HT1080 (cell line): ENCODE measurements around the gene TAF9B. TPM values are rescaled to one million over a fixed set of nuclear protein-coding genes. Genes with fewer than 3 reads are reported as not detected.
A peak's percentile ranks its signal among the peaks of the same experiment; 100 is the strongest.
"Not testable (repeated sequence)": the region's sequence is repeated elsewhere in the genome, so short reads cannot be mapped to it uniquely, and the experiment has no call there.

ENCODE experiments used
- DNase-seq: peaks from one replicate; pipeline ENCODE4 v3.0.0-alpha.2; 2015; ENCODE audit warnings: low read depth
- polyA plus RNA-seq, 2 experiments: library from polyadenylated mRNA; depleted of rRNA; stranded (reverse); fragments of >200 nt; gene quantifications; 2 replicates each; pipeline ENCODE4 v1.2.3, GENCODE V29; 2015
- total RNA-seq: library from RNA; depleted of rRNA; stranded (reverse); fragments of >200 nt; shearing (Covaris generic); gene quantifications from 2 replicates; pipeline ENCODE4 v1.2.3, GENCODE V29; 2014; rRNA removed

TAF9B gene, protein sequence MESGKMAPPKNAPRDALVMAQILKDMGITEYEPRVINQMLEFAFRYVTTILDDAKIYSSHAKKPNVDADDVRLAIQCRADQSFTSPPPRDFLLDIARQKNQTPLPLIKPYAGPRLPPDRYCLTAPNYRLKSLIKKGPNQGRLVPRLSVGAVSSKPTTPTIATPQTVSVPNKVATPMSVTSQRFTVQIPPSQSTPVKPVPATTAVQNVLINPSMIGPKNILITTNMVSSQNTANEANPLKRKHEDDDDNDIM
- total RNA-seq: 17.8 and 22.0 TPM in 2 replicates
- 24.4 and 30.9 TPM in 2 replicates for polyA plus RNA-seq (2015; cell fraction: cytosol; rRNA removed)
- 18.7 and 20.3 TPM in 2 replicates for polyA plus RNA-seq (2015; cell fraction: nucleus; rRNA removed)

DNA sequence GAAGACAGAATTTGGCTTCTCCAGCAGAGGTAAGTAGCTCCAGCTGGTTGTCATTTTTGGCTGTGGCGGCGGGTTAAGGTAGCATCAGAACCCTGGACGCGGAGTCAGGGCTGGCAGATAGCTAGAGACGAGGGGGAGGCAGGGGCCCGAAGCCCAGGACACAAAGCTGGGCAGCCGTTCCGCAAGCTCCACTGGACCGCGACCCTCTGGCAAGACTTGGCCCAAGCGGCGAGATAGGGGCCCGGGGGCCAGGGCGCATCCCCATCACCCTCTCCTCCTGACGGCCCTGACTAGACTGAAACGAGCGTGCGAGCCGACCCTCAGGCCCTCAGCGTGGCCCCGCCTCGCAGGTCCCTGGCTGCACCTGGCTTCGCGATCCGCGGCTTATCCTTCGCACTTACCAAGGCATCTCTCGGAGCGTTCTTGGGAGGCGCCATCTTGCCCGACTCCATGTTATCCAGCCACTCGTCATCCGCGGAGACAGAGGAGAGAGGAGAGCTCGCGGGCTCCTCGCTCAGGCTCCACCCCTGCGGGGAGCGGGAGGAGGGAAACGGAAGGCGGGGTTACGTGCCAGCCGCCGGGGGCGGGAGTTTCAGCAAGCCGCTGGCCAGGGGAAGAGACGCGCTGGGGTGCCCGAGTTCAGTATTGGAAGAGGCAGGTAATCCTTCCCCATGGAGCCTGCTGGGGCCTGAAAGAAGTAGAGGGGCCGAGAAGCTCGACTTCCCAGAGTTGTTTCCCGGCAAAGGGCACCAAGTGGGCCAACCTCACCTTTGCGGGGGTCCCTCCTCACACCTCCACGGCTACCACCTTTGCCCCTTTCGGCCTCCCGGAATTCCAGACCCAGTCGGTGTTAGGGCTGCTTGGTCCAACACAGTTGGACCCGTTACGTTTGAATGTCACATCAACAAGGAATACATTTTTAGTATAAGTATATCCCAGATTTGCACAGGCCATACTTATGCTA lies at the start of gene TAF9B:
Gene TAF9B, minus strand, starts transcription at position 491 of the 964 bp plus-strand sequence. Its CDS starts 39 bp downstream, at position 452.
- peak; percentile 80 for DNase-seq

DNA sequence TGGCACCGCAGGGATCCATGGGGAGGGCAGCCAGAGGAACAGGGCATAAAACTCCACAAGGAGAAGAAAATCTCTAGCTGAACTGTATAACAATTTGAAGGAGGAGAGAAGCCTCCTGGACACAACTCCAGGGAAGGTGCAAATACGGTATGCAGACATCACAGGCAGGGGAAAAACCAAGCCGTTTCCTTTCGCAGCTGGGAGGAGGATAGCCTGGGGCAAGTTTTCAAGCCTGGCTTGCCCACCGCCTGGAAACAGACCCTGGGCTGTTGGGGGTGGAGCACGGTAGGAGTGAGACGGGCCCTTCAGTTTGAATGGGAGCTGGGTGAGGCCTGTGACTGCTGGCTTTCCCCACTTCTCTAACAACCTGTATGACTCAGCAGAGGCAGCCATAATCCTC lies 43.4 kb upstream of the TAF9B start:
- DNase-seq: no peak

DNA sequence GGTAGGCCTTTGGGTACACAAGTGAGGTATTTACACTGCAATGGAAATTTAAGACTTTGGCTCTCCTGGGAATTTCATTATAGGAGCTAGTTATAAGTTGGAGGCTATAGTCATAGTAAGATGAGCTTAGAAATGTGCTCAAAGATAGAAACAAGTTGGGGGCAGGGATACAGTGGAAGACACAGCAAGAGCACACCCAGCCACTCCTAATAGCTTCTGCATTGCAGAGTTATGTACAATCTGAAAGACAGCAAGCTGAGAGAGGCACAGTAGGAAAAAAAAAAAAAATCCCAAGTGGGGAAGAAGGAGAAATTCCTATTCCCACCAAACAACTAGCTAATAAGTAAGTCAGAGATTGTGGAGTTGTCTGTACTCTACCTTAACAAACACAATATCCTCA lies 41.9 kb upstream of the TAF9B start:
- no peak for DNase-seq

DNA sequence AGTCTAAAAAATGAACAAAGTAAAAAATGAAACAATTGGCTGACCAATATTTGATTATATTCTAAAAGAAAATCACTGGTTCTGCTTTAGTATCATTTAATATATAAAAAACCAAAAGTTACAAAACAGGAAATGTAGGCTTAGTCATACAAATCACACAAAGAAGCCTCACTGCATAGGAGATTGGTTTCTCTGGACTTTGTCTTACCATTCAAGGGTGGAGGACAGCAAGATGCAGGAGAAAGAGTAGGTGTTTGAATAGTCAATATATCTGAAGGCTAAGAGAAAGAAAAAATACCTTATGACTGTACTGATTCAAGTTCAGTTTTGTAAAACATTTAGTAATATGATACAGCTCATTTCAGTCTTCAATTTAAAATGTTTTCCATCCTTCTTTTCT lies 28.6 kb upstream of the TAF9B start:
- peak; percentile 10 for DNase-seq

DNA sequence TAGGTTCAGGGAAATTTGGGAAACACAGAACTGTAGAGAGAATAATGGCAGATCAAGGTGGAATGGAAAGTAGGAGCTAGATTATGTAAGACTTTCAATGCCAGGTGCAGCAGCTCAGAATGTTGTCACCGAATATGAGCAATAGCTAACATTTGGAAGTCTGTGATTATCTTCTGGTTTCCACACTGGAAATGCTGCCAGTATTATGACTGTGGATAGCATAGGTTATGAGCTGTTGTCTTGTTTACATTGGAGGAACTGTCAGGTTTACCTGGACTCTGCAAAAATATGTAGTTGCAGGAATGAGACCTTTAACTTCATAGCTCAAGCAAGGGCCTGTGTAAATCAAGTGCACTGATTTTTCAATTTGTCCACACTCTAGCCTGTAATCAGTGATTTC lies 26.0 kb upstream of the TAF9B start:
- DNase-seq: no peak

DNA sequence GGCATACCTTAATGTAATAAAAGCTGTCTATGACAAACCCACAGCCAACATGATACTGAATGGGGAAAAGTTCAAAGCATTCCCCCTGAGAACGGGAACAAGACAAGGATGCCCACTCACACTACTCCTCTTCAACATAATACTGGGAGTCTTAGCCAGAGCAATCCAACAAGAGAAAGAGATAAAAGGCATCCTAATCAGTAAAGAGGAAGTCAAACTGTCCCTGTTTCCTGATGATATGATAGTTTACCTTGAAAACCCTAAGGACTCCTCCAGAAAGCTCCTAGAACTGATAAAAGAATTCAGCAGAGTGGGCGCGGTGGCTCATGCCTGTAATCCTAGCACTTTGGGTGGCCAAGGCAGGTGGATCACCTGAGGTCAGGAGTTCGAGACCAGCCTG lies 23.7 kb upstream of the TAF9B start:
- DNase-seq: not testable (repeated sequence)

DNA sequence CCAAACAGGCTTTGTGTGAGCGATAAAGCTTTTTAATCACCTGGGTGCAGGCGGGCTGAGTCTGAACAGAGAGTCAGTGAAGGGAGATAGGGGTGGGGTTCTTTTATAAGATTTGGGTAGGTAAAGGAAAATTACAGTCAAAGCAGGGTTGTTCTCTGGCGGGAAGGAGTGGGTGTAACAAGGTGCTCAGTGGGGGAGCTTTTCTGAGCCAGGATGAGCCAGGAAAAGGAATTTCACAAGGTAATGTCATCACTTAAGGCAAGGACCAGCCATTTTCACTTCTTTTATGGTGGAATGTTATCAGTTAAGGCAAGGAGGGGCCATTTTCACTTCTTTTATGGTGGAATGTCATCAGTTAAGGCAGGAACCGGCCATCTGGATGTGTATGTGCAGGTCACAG lies 21.3 kb upstream of the TAF9B start:
- DNase-seq: not testable (repeated sequence)

DNA sequence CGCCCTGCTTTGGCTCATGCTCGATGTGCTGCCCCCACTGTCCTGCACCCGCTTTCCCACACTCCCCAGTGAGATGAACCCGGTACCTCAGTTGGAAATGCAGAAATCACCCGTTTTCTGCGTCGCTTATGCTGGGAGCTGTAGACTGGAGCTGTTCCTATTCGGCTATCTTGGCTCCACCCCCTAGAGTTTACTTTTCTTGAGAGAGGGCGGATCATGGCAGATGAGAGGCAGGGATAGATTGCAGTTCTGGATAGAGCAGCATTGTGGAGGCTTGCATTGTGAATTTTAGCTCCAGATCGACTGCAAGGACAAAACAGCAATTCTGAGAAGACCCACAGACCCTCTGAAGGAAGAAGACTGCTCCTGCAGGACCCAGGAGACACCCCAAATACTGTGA lies 18.4 kb upstream of the TAF9B start:
- not testable (repeated sequence) for DNase-seq

DNA sequence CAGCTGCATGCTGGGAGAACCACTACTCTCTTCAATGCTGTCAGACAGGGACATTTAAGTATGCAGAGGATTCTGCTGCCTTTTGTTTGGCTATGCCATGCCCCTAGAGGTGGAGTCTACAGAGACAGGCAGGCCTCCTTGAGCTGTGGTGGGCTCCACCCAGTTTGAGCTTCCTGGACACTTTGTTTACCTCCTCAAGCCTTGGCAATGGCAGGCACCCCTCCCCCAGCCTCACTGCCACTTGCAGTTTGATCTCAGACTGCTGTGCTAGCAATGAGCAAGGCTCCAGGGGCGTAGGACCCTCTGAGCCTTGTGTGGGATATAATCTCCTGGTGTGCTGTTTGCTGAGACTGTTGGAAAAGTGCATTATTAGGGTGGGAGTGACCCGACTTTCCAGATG lies 17.9 kb upstream of the TAF9B start:
- DNase-seq: not testable (repeated sequence)

DNA sequence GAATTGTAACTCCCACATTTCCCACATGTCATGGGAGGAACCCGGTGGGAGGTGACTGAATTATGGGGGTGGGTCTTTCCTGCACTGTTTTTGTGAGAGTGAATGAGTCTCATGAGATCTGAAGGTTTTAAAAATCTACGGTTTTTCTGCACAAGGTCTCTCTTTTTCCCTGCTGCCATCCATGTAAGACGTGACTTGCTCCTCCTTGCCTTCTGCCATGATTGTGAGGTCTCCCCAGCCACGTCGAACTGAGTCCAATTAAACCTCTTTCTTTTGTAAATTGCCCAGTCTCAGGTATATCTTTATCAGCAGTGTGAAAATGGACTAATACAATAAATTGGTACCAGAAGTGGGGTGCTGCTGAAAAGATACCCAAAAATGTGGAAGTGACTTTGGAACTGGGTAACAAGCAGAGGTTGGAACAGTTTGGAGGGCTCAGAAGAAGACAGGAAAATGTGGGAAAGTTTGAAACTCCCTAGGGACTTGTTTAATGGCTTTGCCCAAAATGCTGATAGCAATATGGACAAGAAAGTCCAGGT lies 7.6 kb upstream of the TAF9B start:
- not testable (repeated sequence) for DNase-seq

DNA sequence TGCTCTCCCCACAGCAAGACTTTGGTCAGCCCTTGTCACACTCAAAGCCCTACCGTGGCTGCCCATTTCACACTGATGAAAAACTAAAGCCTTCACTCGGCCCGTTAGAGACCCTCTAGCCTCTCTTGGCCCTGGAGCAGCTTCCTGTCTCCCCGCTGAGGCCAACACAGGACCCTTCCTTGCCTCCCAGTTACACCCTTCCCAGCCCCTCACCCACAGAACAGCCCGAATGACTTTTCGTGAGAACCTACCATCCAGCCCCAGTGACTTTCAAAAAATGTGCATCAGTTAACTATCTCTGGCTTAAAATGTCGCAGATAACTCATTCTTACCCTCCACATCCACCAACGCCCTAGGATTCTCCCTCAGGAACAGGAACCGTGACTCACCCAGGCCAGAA lies 756 bp upstream of the TAF9B start:
- DNase-seq: no peak

DNA sequence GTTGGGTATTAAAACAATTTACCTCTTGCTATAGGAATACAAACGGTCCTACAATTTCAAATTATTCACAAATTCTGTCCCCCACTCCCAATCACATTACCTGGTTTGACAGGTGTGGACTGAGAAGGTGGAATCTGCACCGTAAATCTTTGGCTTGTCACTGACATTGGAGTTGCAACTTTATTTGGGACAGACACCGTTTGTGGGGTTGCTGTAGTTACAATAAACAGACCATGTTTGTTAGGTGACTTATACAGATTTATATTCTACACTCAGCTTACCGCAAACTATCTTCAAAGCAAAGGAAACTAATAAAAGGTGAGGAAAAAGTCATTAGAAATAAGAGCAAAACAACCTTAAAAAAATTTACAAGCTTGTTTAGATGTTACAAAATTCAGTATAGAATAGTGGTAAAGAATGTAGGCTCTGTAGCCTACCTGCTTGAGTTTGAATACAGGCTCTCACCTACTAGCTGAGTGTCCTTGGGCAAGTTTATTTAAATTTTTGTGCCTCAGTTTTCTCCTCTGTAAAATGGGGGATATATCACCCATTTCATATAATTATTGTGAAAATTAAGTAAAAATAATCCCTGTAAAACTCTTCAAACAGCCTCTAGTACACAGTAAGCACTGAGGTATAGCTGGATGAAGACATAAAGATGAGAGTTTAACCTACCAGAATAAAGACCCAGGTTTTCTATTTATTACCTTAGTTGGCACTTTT lies 6.1 kb downstream of the TAF9B start:
- no peak for DNase-seq

DNA sequence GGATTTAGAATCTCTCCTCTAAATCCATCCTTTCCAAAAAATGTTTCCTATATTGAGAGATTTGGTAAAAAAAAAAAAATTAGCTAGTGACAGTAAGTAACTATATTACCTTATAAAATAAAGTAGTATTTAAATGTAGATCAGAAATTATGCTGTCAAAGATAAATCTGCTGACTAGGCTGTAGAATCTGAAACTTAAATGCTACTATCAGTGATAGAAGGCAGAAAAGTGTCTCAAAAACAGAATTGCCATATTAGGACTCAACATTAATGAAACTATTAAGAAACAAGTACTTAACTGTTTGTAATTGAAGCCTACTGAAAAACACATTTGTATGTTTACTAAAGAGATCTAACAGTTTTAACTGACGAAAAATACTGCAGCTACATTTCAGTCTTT lies 8.3 kb downstream of the TAF9B start:
- no peak for DNase-seq

DNA sequence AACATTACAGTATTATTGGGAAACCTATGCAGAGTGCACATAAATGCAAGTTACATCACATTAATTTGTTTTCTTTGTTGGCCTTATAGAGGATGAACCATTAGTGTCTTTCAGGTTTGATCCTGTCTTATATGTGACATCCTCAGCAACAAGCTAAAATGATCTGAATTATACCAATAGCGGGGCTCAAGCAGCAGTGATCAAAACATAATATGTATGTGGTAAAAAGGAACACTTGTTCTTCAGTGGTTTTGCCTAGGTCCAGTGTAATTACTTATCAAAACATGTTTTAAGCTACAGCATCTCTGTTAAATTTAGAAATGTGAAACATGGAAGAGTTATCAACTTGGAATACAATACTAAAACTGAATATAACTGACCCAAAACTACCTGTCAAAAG lies 9.1 kb downstream of the TAF9B start:
- DNase-seq: no peak

DNA sequence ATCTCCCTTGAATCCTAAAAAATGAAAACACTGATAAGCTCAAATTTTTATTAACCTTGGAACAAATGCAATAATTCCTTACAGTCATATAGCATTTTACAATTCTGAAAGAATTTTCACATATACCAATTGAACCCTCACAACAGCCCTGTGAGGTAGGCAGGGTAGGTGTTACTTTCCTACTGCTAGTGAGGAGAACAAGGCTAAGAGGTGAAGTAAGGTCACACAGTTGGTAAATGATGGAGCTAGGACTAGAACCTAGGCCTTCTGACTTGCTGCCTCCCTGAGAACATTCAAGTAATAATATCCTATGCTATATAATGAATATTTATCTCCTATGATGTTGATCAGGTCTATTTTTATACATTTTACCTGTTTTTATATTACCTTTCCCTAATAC lies 9.7 kb downstream of the TAF9B start:
- DNase-seq: no peak

DNA sequence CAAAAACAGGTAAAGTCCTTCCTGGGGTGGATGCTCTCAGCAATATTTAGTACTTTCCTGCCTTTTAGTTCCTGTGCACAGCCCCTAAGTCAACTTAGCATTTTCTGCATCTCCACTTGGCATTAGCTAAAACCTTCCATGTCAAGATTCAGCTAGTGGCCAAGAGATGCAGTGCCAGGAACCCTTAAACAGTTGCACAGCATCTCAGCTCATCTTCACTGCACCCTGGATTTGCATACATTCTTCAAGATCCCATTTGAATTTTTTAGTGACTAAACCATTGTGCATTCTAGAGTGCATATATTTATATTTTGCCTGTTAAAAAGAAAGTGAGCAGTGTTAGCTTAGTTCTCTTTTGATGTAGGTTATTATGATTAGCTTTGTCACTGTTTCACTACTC lies 13.7 kb downstream of the TAF9B start:
- DNase-seq: not testable (repeated sequence)

DNA sequence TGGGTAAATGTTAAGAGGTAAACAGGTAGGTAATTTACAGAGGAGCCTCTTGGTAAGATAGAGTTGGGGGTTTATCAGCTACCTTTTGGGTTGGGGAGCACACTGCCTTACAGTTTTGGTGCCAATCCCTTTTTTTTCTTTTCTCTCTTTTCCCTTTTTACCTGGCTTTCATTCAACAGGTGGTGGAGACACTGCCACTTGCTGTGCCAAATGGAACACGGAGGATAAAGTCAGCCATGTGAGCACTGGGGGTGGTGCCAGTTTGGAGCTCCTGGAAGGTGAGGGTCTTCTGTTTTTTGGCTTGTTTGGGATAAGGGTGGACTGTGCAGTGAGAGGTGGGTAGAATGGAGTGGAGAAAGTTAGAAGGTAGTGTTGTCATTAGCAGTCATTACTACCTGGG lies 14.3 kb downstream of the TAF9B start:
- no peak for DNase-seq

DNA sequence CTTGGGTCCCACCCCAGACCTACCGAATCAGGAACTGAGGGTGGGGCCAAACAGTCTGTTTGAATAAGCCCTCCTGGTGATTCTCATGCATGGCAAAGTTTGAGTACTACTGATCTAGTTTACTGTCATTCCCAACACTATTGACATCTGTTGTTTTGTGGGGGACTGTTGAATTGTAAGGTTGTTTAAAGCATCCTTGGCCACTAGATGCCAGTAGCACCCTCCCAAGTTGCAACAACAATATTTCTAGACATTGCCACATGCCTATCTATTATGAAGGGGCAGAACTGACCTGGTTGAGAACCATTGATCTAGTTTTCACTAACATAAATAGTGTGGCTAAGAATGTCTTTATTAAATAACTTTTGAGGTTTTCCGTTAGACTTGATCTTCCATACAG lies 15.1 kb downstream of the TAF9B start:
- no peak for DNase-seq

DNA sequence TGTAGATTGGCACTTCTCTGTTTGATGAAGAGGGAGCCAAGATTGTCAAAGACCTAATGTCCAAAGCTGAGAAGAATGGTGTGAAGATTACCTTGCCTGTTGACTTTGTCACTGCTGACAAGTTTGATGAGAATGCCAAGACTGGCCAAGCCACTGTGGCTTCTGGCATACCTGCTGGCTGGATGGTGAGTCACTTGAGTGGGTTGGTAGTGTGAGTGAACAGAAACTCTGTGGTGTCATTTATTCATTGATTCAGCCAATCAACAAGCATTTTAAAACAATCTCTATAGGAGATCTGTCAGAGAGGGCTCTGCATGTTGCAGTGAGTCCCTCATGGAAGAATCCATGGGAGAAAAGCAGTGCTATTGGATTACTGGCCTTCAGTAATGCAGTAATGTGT lies 16.3 kb downstream of the TAF9B start:
- peak; percentile 64 for DNase-seq

DNA sequence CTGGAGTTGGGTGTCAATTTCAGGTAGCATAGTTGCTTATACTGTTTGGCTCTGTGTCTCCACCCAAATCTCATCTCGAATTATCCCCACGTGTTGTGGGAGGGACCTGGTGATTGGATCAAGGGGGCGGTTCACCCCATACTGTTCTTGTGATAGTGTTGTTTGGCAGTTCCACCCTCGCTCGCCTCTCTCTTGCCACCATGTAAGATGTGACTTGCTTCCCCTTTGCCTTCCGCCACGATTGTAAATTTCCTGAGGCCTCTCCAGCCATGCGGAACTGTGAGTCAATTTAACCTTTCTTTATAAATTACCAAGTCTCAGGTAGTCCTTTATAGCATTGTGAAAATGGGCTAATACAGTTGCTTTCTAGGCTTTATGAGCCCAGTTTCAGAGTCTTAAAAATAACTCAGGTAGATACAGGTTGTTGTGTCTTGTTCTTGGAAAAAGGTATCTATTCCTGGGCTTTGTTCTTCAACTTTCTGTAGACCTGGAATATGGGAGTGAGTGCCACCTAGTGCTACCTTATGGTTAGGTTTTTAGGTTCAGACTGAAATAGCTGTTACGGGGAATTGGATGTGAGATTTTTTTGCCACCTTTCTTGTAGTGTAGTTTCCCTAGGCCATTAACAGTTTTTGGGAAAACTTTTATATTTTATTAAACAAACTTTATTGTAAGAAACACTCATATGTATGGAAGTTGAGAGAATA lies 19.8 kb downstream of the TAF9B start:
- DNase-seq: no peak

DNA sequence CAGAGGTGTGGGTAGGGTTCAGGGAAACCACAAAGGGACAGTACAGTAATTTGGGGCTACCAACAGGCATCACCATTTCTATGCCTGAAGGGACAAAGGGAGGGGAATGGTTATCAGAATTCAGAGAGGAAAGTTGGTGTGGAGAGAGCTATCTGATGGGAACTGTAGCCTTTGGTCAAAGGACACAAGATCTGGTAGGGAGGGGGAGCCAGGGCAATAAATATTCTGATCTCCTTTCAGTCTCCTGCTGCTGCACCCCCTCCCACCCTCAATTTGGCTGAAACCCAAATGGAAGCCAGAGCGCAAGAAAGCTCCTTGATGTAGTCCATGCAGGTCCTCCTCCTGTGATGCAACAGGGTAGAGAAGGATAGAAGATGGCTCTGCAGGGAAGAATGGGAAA lies 20.8 kb downstream of the TAF9B start:
- DNase-seq: no peak
